ENCODE data around the gene BIRC5.

Gene BIRC5

DNA sequence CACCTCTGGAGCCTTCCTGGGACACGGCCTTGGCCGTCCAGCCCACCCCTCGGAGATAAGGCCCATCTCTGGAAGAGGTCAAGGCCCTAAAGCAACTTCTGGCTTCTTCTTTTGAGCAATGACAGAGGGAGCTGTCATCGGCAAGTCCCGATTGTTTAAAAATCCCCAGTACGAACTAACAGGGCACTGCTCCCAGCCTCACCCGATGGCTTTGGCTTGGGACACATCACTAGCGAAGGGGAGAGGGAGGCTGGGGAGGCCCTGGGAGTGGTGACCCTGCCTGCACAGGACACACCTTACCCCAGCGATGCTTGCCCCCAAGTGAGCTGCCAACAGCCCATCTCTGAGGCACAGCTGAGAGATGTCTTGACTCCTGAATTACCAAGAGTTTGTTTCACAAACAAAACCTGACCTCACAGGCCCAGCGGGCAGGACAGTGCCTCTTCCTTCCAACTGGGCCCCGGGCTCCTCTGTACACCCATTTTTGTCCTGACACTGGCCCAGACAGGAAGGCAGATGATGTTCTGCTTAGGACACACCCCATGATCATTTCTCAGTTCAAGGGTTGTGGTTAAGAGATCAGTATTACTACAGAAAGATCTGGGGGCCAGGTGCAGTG, 40.8 kb upstream of the BIRC5 start:
- Histone ChIP-seq H3K9me3 (ENCODE audit: control insufficient read depth, insufficient read depth, low read length) (no peaks in the 10 kb centered on the region), H3K27ac (ENCODE audit: low read length) (no peak overlapping the region), H3K27me3 (ENCODE audit: control insufficient read depth, insufficient read depth, low read length) (no peaks in the 10 kb centered on the region), H3K4me1 (ENCODE audit: control insufficient read depth, insufficient read depth, low read length) (peaks cover 3% of the 10 kb centered on the region), H3K4me3 (ENCODE audit: low read length) (no peak overlapping the region), H3K36me3 (ENCODE audit: control insufficient read depth, insufficient read depth, low read length) (peaks cover 17% of the 10 kb centered on the region)
- WGBS (ENCODE audit: insufficient coverage, insufficient read length) = no CpG with 5 or more reads among the region's 11 CpGs
- DNase-seq (ENCODE audit: low read depth, low spot score) = no peak

GRCh38 chr17:78174346-78174869, 39.6 kb upstream of the BIRC5 start:
- Histone ChIP-seq H3K4me3 (ENCODE audit: low read length) (no peak overlapping the region), H3K4me1 (ENCODE audit: control insufficient read depth, insufficient read depth, low read length) (no peaks in the 10 kb centered on the region; the same call in none of the 2 replicates), H3K27ac (ENCODE audit: low read length) (no peak overlapping the region)

DNA sequence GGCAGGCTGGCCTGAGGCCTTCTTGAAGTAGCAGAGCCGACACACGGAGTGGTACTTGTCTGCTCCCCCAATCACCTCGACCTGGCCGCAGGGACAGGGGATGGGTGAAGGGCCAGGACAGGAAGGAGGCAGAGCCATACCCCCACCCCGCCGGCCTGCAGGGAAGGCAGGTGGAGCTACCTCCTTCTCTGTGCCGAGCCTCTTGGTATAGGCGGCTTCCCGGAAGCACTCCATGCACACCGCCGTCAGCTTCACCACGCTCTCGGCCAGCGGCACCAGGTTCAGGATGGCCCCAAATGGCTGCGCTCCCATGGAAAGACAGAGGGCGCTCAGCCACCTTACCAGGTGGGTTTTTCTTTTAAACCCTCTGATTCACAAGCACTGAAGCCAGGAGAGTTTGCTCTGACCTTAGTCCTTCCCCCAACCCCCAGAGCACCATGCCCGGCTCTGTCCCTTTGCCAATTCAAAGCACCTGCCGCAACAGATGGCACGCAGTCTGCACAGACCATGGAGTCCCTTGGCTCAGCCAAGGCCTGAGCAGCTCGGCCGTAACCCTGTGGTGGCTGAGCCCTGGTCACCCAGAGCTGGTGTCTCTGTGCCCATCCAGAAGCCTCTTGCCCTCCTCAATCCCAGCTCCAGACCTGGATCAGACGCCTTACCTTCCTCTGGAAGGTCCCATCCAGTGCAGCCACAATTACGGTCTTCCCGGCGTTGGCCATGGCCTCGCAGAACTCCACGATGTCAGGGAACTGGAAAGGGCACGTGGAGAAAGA, 39.0 kb upstream of the BIRC5 start:
- Histone ChIP-seq H3K36me3 (ENCODE audit: control insufficient read depth, insufficient read depth, low read length) (peaks cover 31% of the 10 kb centered on the region), H3K27ac (ENCODE audit: low read length) (no peak overlapping the region), H3K9me3 (ENCODE audit: control insufficient read depth, insufficient read depth, low read length) (no peaks in the 10 kb centered on the region), H3K4me1 (ENCODE audit: control insufficient read depth, insufficient read depth, low read length) (no peaks in the 10 kb centered on the region; the same call in none of the 2 replicates), H3K27me3 (ENCODE audit: control insufficient read depth, insufficient read depth, low read length) (no peaks in the 10 kb centered on the region), H3K4me3 (ENCODE audit: low read length) (no peak overlapping the region)
- WGBS (ENCODE audit: insufficient coverage, insufficient read length) = no CpG with 5 or more reads among the region's 28 CpGs
- DNase-seq (ENCODE audit: low read depth, low spot score) = no peak

More at GRCh38 chr17:78174346-78174869, 39.6 kb upstream of the BIRC5 start:
- H3K36me3 ChIP-seq (ENCODE audit: control insufficient read depth, insufficient read depth, low read length) = peaks cover 27% of the 10 kb centered on the region
- DNase-seq (ENCODE audit: low read depth, low spot score) = no peak
- no peaks in the 10 kb centered on the region for H3K9me3 ChIP-seq (ENCODE audit: control insufficient read depth, insufficient read depth, low read length)
- WGBS (ENCODE audit: insufficient coverage, insufficient read length) = no CpG with 5 or more reads among the region's 15 CpGs
- H3K27me3 ChIP-seq (ENCODE audit: control insufficient read depth, insufficient read depth, low read length) = no peaks in the 10 kb centered on the region

- no peak for DNase-seq (ENCODE audit: low read depth, low spot score)
- no peaks in the 10 kb centered on the region for H3K9me3 ChIP-seq (ENCODE audit: control insufficient read depth, insufficient read depth, low read length)
- H3K27me3 ChIP-seq (ENCODE audit: control insufficient read depth, insufficient read depth, low read length) = no peaks in the 10 kb centered on the region
- H3K36me3 ChIP-seq (ENCODE audit: control insufficient read depth, insufficient read depth, low read length) = peaks cover 32% of the 10 kb centered on the region
- no CpG with 5 or more reads among the region's 14 CpGs for WGBS (ENCODE audit: insufficient coverage, insufficient read length)
- no peaks in the 10 kb centered on the region; the same call in none of the 2 replicates for H3K4me1 ChIP-seq (ENCODE audit: control insufficient read depth, insufficient read depth, low read length)
- H3K27ac ChIP-seq (ENCODE audit: low read length) = no peak overlapping the region
- H3K4me3 ChIP-seq (ENCODE audit: low read length) = no peak overlapping the region
Observed at GRCh38 chr17:78175643-78175981, 38.4 kb upstream of the BIRC5 start.

GRCh38 chr17:78176548-78177025, 37.5 kb upstream of the BIRC5 start:
- Histone ChIP-seq H3K4me3 (ENCODE audit: low read length) (no peak overlapping the region), H3K27ac (ENCODE audit: low read length) (no peak overlapping the region), H3K9me3 (ENCODE audit: control insufficient read depth, insufficient read depth, low read length) (no peaks in the 10 kb centered on the region), H3K4me1 (ENCODE audit: control insufficient read depth, insufficient read depth, low read length) (no peaks in the 10 kb centered on the region; the same call in none of the 2 replicates), H3K36me3 (ENCODE audit: control insufficient read depth, insufficient read depth, low read length) (peaks cover 37% of the 10 kb centered on the region), H3K27me3 (ENCODE audit: control insufficient read depth, insufficient read depth, low read length) (no peaks in the 10 kb centered on the region)
- WGBS (ENCODE audit: insufficient coverage, insufficient read length) = no CpG with 5 or more reads among the region's 14 CpGs
- DNase-seq (ENCODE audit: low read depth, low spot score) = no peak

GRCh38 chr17:78179372-78179771, 34.7 kb upstream of the BIRC5 start:
- H3K4me3 ChIP-seq (ENCODE audit: low read length) = no peak overlapping the region
- WGBS (ENCODE audit: insufficient coverage, insufficient read length) = no CpG with 5 or more reads among the region's 17 CpGs
- H3K27me3 ChIP-seq (ENCODE audit: control insufficient read depth, insufficient read depth, low read length) = no peaks in the 10 kb centered on the region
- H3K36me3 ChIP-seq (ENCODE audit: control insufficient read depth, insufficient read depth, low read length) = peaks cover 43% of the 10 kb centered on the region
- no peaks in the 10 kb centered on the region; the same call in 1 of the 2 replicates for H3K4me1 ChIP-seq (ENCODE audit: control insufficient read depth, insufficient read depth, low read length)
- DNase-seq (ENCODE audit: low read depth, low spot score) = no peak
- no peaks in the 10 kb centered on the region for H3K9me3 ChIP-seq (ENCODE audit: control insufficient read depth, insufficient read depth, low read length)
- H3K27ac ChIP-seq (ENCODE audit: low read length) = no peak overlapping the region

- Histone ChIP-seq H3K27me3 (ENCODE audit: control insufficient read depth, insufficient read depth, low read length) (no peaks in the 10 kb centered on the region), H3K4me1 (ENCODE audit: control insufficient read depth, insufficient read depth, low read length) (peaks cover 3% of the 10 kb centered on the region; the same call in 1 of the 2 replicates), H3K36me3 (ENCODE audit: control insufficient read depth, insufficient read depth, low read length) (peaks cover 43% of the 10 kb centered on the region), H3K27ac (ENCODE audit: low read length) (no peak overlapping the region), H3K9me3 (ENCODE audit: control insufficient read depth, insufficient read depth, low read length) (no peaks in the 10 kb centered on the region), H3K4me3 (ENCODE audit: low read length) (no peak overlapping the region; the same call in 1 of the 2 replicates)
- WGBS (ENCODE audit: insufficient coverage, insufficient read length) = no CpG with 5 or more reads among the region's 14 CpGs
- no peak for DNase-seq (ENCODE audit: low read depth, low spot score)
Observed at GRCh38 chr17:78180083-78180482, 34.0 kb upstream of the BIRC5 start.

- Histone ChIP-seq H3K4me1 (ENCODE audit: control insufficient read depth, insufficient read depth, low read length) (0 out of 2 replicates have a peak, but pooled peaks cover 3% of the 10 kb centered on the region), H3K27ac (ENCODE audit: low read length) (no peak overlapping the region), H3K4me3 (ENCODE audit: low read length) (no peak overlapping the region), H3K36me3 (ENCODE audit: control insufficient read depth, insufficient read depth, low read length) (peaks cover 40% of the 10 kb centered on the region), H3K9me3 (ENCODE audit: control insufficient read depth, insufficient read depth, low read length) (no peaks in the 10 kb centered on the region), H3K27me3 (ENCODE audit: control insufficient read depth, insufficient read depth, low read length) (no peaks in the 10 kb centered on the region)
- WGBS (ENCODE audit: insufficient coverage, insufficient read length) = no CpG with 5 or more reads among the region's 2 CpGs
- DNase-seq (ENCODE audit: low read depth, low spot score) = no peak
Observed at GRCh38 chr17:78180508-78180907, 33.5 kb upstream of the BIRC5 start.

GRCh38 chr17:78182504-78182903, 31.5 kb upstream of the BIRC5 start:
- H3K27me3 ChIP-seq (ENCODE audit: control insufficient read depth, insufficient read depth, low read length) = no peaks in the 10 kb centered on the region
- H3K9me3 ChIP-seq (ENCODE audit: control insufficient read depth, insufficient read depth, low read length) = no peaks in the 10 kb centered on the region
- H3K4me1 ChIP-seq (ENCODE audit: control insufficient read depth, insufficient read depth, low read length) = 0 out of 2 replicates have a peak, but pooled peaks cover 4% of the 10 kb centered on the region
- H3K27ac ChIP-seq (ENCODE audit: low read length) = no peak overlapping the region
- peaks cover 37% of the 10 kb centered on the region for H3K36me3 ChIP-seq (ENCODE audit: control insufficient read depth, insufficient read depth, low read length)
- no CpG with 5 or more reads among the region's 13 CpGs for WGBS (ENCODE audit: insufficient coverage, insufficient read length)
- no peak overlapping the region for H3K4me3 ChIP-seq (ENCODE audit: low read length)
- no peak for DNase-seq (ENCODE audit: low read depth, low spot score)

DNA sequence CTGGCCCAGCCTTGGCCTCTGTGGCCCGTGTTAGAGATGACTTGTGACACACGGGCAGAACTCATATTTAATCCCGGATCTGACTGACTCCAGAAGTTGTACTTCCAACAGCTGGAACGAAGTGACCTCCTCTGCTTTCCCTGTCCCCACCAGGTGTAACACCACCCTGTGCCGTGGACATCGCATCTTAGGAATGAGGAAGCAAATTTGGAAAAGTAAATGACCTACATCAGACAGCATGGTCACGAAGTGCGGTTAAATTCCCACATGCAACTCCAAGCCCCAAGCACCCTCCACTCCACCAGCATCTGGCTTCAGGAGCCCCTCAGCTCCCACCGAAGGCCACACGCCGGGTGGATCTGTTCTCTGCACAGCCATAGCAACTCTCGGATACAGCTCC, 30.1 kb upstream of the BIRC5 start:
- H3K9me3 ChIP-seq (ENCODE audit: control insufficient read depth, insufficient read depth, low read length) = no peaks in the 10 kb centered on the region
- no peak overlapping the region for H3K27ac ChIP-seq (ENCODE audit: low read length)
- H3K36me3 ChIP-seq (ENCODE audit: control insufficient read depth, insufficient read depth, low read length) = peaks cover 30% of the 10 kb centered on the region
- no CpG with 5 or more reads among the region's 12 CpGs for WGBS (ENCODE audit: insufficient coverage, insufficient read length)
- no peak overlapping the region for H3K4me3 ChIP-seq (ENCODE audit: low read length)
- DNase-seq (ENCODE audit: low read depth, low spot score) = no peak
- H3K4me1 ChIP-seq (ENCODE audit: control insufficient read depth, insufficient read depth, low read length) = 0 out of 2 replicates have a peak, but pooled peaks cover 4% of the 10 kb centered on the region
- no peaks in the 10 kb centered on the region for H3K27me3 ChIP-seq (ENCODE audit: control insufficient read depth, insufficient read depth, low read length)
